Measurements from ENCODE around the gene FAM110A. TPM values are rescaled to one million over a fixed set of nuclear protein-coding genes. Genes with fewer than 3 reads are reported as not detected.
A peak's percentile ranks its signal among the peaks of the same experiment; 100 is the strongest.

Gene FAM110A
- total and polyA plus RNA-seq, 9 of the 15 experiments (the other 6 are each of a cell fraction or from before 2014, with no cell fraction given): 0.73 to 15.5 (median 3.6) TPM

GRCh38 chr20:860891-861290, 27.4 kb downstream of the FAM110A start:
- DNase-seq (ENCODE audit: extremely low read depth in 1 of 4, low spot score in 3 of 4): no peak
- Histone ChIP-seq H3K4me3 (no peak overlapping the region), H4K20me1 (replicated peaks; ENCODE audit: control insufficient read depth, insufficient read depth, low read length) (no peaks in the 10 kb centered on the region), H3K79me2 (ENCODE audit: control insufficient read depth, insufficient read depth, low read length) (no peaks in the 10 kb centered on the region), H3K9me1 (ENCODE audit: control insufficient read depth, insufficient read depth, low read length) (no peaks in the 10 kb centered on the region), H3K36me3 (ENCODE audit: control insufficient read depth, insufficient read depth, low read length) (no peaks in the 10 kb centered on the region), H3K4me2 (ENCODE audit: insufficient read depth, low read length) (no peak overlapping the region), H3K27me3 (ENCODE audit: control insufficient read depth in 2 of 2, insufficient read depth in 2 of 2, low read length in 2 of 2) (no peaks in the 10 kb centered on the region), H3K27ac (ENCODE audit: extremely low read depth, low read depth, low read length) (no peak overlapping the region), H3K4me1 (replicated peaks in 1 of 2; ENCODE audit: control insufficient read depth in 2 of 2, insufficient read depth in 2 of 2, low read length in 2 of 2) (no peaks in the 10 kb centered on the region), H3K9me3 (replicated peaks; ENCODE audit: control insufficient read depth, insufficient read depth, low read depth, low read length) (no peaks in the 10 kb centered on the region), H3K9ac (ENCODE audit: insufficient read depth in 1 of 2, low read depth in 2 of 2, low read length in 2 of 2) (no peak overlapping the region), H2AFZ (ENCODE audit: low read depth, low read length) (no peak overlapping the region)
- ChIA-PET CTCF (ENCODE audit: low intra/inter-chr PET ratio) (no interaction called here), POLR2A (no interaction called here)
- no peak for ATAC-seq
- TF ChIP-seq ASH1L (IDR thresholded peaks at IDR 0.05; ENCODE audit: borderline replicate concordance, low read depth, partially characterized antibody) (no peak), RBM25 (IDR thresholded peaks at IDR 0.05; ENCODE audit: low read depth, low read length, severe bottlenecking) (peak; percentile 46)
- in situ Hi-C loops (cut with MboI): no loop called here
- FAIRE-seq: no peak
- 34% methylated on average over 2 of the region's 2 CpGs for WGBS (ENCODE audit: insufficient coverage, low coverage, missing lambda C conversion rate)
- intact Hi-C loops (cut with micrococcal nuclease): no loop called here
- BruUV-seq (replicated peaks): no TSS peak

- ChIA-PET POLR2A (no interaction called here), CTCF (ENCODE audit: low intra/inter-chr PET ratio) (no interaction called here)
- in situ Hi-C loops (cut with MboI) (no loop called here), intact Hi-C loops (cut with micrococcal nuclease) (no loop called here)
- H3K9ac ChIP-seq (ENCODE audit: insufficient read depth in 1 of 2, low read depth in 2 of 2, low read length in 2 of 2): no peak overlapping the region
- no peaks in the 10 kb centered on the region for H3K9me1 ChIP-seq (ENCODE audit: control insufficient read depth, insufficient read depth, low read length)
- H3K4me1 ChIP-seq (replicated peaks in 1 of 2; ENCODE audit: control insufficient read depth in 2 of 2, insufficient read depth in 2 of 2, low read length in 2 of 2): no peaks in the 10 kb centered on the region
- WGBS (ENCODE audit: insufficient coverage, low coverage, missing lambda C conversion rate): 0% methylated on average over 1 of the region's 1 CpG
- H4K20me1 ChIP-seq (replicated peaks; ENCODE audit: control insufficient read depth, insufficient read depth, low read length): no peaks in the 10 kb centered on the region
- no peak for FAIRE-seq
- BruUV-seq (replicated peaks): no TSS peak
- no peak overlapping the region for H2AFZ ChIP-seq (ENCODE audit: low read depth, low read length)
- H3K9me3 ChIP-seq (replicated peaks; ENCODE audit: control insufficient read depth, insufficient read depth, low read depth, low read length): no peaks in the 10 kb centered on the region
- no peak for DNase-seq (ENCODE audit: extremely low read depth in 1 of 4, low spot score in 3 of 4)
- no peak overlapping the region for H3K27ac ChIP-seq (ENCODE audit: extremely low read depth, low read depth, low read length)
- peaks cover 0 to 17% of the 10 kb centered on the region in 2 experiments; a peak in 2 of 5 replicates for H3K27me3 ChIP-seq (ENCODE audit: control insufficient read depth in 2 of 2, insufficient read depth in 2 of 2, low read length in 2 of 2)
- TF ChIP-seq MLX (CRISPR knock-in tag; conservative IDR thresholded peaks at IDR 0.05) (no peak), USF2 (CRISPR knock-in tag; IDR thresholded peaks at IDR 0.05) (no peak), CEBPG (CRISPR knock-in tag; IDR thresholded peaks at IDR 0.05) (peak; percentile 47; the same call in 1 of the 2 replicates), CEBPG (tag; conservative IDR thresholded peaks at IDR 0.05 in 1 of 2, IDR thresholded peaks at IDR 0.05 in 1 of 2) (peak in 1 of 2 experiments; percentile 55; a peak in 2 of 4 replicates), ZNF134 (CRISPR knock-in tag; conservative IDR thresholded peaks at IDR 0.05) (no peak), AFF1 (IDR thresholded peaks at IDR 0.05; ENCODE audit: low read depth in 1 of 2, partially characterized antibody in 2 of 2) (no peak)
- no peak for ATAC-seq
- no peak overlapping the region for H3K4me2 ChIP-seq (ENCODE audit: insufficient read depth, low read length)
- no peak overlapping the region for H3K4me3 ChIP-seq
- no peaks in the 10 kb centered on the region for H3K36me3 ChIP-seq (ENCODE audit: control insufficient read depth, insufficient read depth, low read length)
- no peaks in the 10 kb centered on the region for H3K79me2 ChIP-seq (ENCODE audit: control insufficient read depth, insufficient read depth, low read length)
Measured at GRCh38 chr20:865440-865839, 31.9 kb downstream of the FAM110A start.
